H9 (cell line): ENCODE data around the gene SLA2. TPM values are rescaled to one million over a fixed set of nuclear protein-coding genes. Genes with fewer than 3 reads are reported as not detected.

Experiments
- DNase-seq: peaks from one replicate; pipeline ENCODE4 v3.0.0-alpha.2; 2017
- H2AFZ ChIP-seq: one replicate; pipeline ENCODE4 v1.6.1; 2013; ENCODE audit warnings: mild to moderate bottlenecking, low read length, control low read depth, moderate library complexity
- H2AK5ac ChIP-seq: 2 replicates; pipeline ENCODE4 v1.6.1; 2013; ENCODE audit warnings: low read length, control low read depth, mixed read lengths; ENCODE audit not compliant: insufficient read length
- H2BK120ac ChIP-seq: one replicate; pipeline ENCODE4 v1.6.1; 2013; ENCODE audit warnings: low read depth, mild to moderate bottlenecking, low read length, control low read depth, inconsistent platforms; ENCODE audit not compliant: poor library complexity, severe bottlenecking
- H2BK12ac ChIP-seq: 2 replicates; pipeline ENCODE4 v1.6.1; 2013; ENCODE audit warnings: low read length, control low read depth, mixed read lengths, low read depth; ENCODE audit not compliant: insufficient read length
- H2BK15ac ChIP-seq: 2 replicates; pipeline ENCODE4 v1.6.1; 2013; ENCODE audit warnings: low read depth, low read length, control low read depth
- H2BK20ac ChIP-seq: one replicate; pipeline ENCODE4 v1.6.1; 2013; ENCODE audit warnings: low read depth, mild to moderate bottlenecking, low read length, control low read depth, inconsistent platforms; ENCODE audit not compliant: poor library complexity, severe bottlenecking
- H2BK5ac ChIP-seq: 2 replicates; pipeline ENCODE4 v1.6.1; 2013; ENCODE audit warnings: low read length, control low read depth, mixed read lengths; ENCODE audit not compliant: insufficient read length
- H3K14ac ChIP-seq: 2 replicates; pipeline ENCODE4 v1.6.1; 2013; ENCODE audit warnings: low read length, control low read depth; ENCODE audit not compliant: insufficient read depth
- H3K18ac ChIP-seq: 2 replicates; pipeline ENCODE4 v1.6.1; 2013; ENCODE audit warnings: low read depth, mild to moderate bottlenecking, mixed read lengths, low read length, control low read depth; ENCODE audit not compliant: insufficient read length
- H3K23ac ChIP-seq: 2 replicates; pipeline ENCODE4 v1.6.1; 2013; ENCODE audit warnings: low read length, control low read depth, mixed read lengths, low read depth; ENCODE audit not compliant: insufficient read length
- H3K23me2 ChIP-seq: 2 replicates; pipeline ENCODE4 v1.6.1; 2013; ENCODE audit warnings: low read depth, mild to moderate bottlenecking, mixed read lengths, low read length, control low read depth; ENCODE audit not compliant: insufficient read length, poor library complexity, severe bottlenecking
- H3K27ac ChIP-seq: 2 replicates; pipeline ENCODE4 v1.5.1; 2013; ENCODE audit warnings: low read length, control low read depth, mixed read lengths, low read depth; ENCODE audit not compliant: insufficient read length
- H3K27me3 ChIP-seq: 2 replicates; pipeline ENCODE4 v1.6.1; 2013; ENCODE audit warnings: low read length, control low read depth, inconsistent platforms; ENCODE audit not compliant: insufficient read depth
- H3K4ac ChIP-seq: 2 replicates; pipeline ENCODE4 v1.6.1; 2013; ENCODE audit warnings: low read depth, mild to moderate bottlenecking, control low read depth, inconsistent platforms, low read length, moderate library complexity
- H3K4me1 ChIP-seq: 2 replicates; pipeline ENCODE4 v1.6.1; 2013; ENCODE audit warnings: low read length, control low read depth, inconsistent platforms; ENCODE audit not compliant: insufficient read depth
- H3K4me2 ChIP-seq: 2 replicates; pipeline ENCODE4 v1.6.1; 2013; ENCODE audit warnings: low read length, control low read depth, mixed read lengths; ENCODE audit not compliant: insufficient read length, insufficient read depth
- H3K56ac ChIP-seq: 2 replicates; pipeline ENCODE4 v1.6.1; 2013; ENCODE audit warnings: low read depth, mild to moderate bottlenecking, mixed read lengths, low read length, control low read depth; ENCODE audit not compliant: insufficient read length
- H3K79me1 ChIP-seq: 2 replicates; pipeline ENCODE4 v1.6.1; 2013; ENCODE audit warnings: low read depth, mild to moderate bottlenecking, moderate library complexity, low read length, control low read depth, inconsistent platforms; ENCODE audit not compliant: insufficient read depth, poor library complexity, severe bottlenecking
- H3K79me2 ChIP-seq: 2 replicates; pipeline ENCODE4 v1.6.1; 2013; ENCODE audit warnings: low read length, control low read depth, inconsistent platforms; ENCODE audit not compliant: insufficient read depth
- H3K9ac ChIP-seq: 2 replicates; pipeline ENCODE4 v1.6.1; 2013; ENCODE audit warnings: low read length, control low read depth, mixed read lengths; ENCODE audit not compliant: insufficient read length; ENCODE audit errors: extremely low read depth
- H3K9me3 ChIP-seq: one replicate; pipeline ENCODE4 v1.6.1; 2013; ENCODE audit warnings: low read depth, low read length, inconsistent platforms; ENCODE audit not compliant: control insufficient read depth
- H3T11ph ChIP-seq: one replicate; pipeline ENCODE4 v1.6.1; 2013; ENCODE audit warnings: mild to moderate bottlenecking, low read length, control low read depth, inconsistent platforms
- H4K20me1 ChIP-seq: one replicate; pipeline ENCODE4 v1.6.1; 2013; ENCODE audit not compliant: control insufficient read depth, insufficient read length, insufficient read depth
- H4K5ac ChIP-seq: 2 replicates; pipeline ENCODE4 v1.6.1; 2013; ENCODE audit warnings: low read depth, mild to moderate bottlenecking, mixed read lengths, low read length, control low read depth; ENCODE audit not compliant: insufficient read length
- H4K8ac ChIP-seq: replicated peaks from 2 replicates; pipeline ENCODE4 v1.6.1; 2013; ENCODE audit warnings: low read length, control low read depth, mixed read lengths, low read depth; ENCODE audit not compliant: insufficient read length
- H4K91ac ChIP-seq: 2 replicates; pipeline ENCODE4 v1.6.1; 2013; ENCODE audit warnings: low read depth, mild to moderate bottlenecking, moderate library complexity, mixed read lengths, low read length, control low read depth; ENCODE audit not compliant: insufficient read length
- H3K27ac Mint-ChIP-seq, 3 experiments: 2 replicates in 2 of 3; 3 replicates in 1 of 3; pipeline ENCODE4 v1.8.0; 2020 to 2021; ENCODE audit warnings: mixed read lengths in 3 of 3, mild to moderate bottlenecking in 1 of 3, moderate library complexity in 1 of 3
- H3K27me3 Mint-ChIP-seq: 2 replicates; pipeline ENCODE4 v1.8.0; 2021; ENCODE audit warnings: low read depth, mild to moderate bottlenecking, moderate library complexity, mixed read lengths
- H3K36me3 Mint-ChIP-seq, 3 experiments: 2 replicates in 2 of 3; 3 replicates in 1 of 3; pipeline ENCODE4 v1.8.0; 2020 to 2021; ENCODE audit warnings: low read depth in 3 of 3, mixed read lengths in 3 of 3; ENCODE audit not compliant: insufficient read depth in 1 of 3
- H3K4me1 Mint-ChIP-seq, 2 experiments: 2 replicates each; pipeline ENCODE4 v1.8.0; 2020; ENCODE audit warnings: mixed read lengths in 2 of 2
- H3K4me3 Mint-ChIP-seq, 2 experiments: 2 replicates in 1 of 2; 3 replicates in 1 of 2; pipeline ENCODE4 v1.8.0; 2020 to 2021; ENCODE audit warnings: mild to moderate bottlenecking in 2 of 2, mixed read lengths in 2 of 2, moderate library complexity in 1 of 2
- H3K9me3 Mint-ChIP-seq, 2 experiments: 2 replicates in 1 of 2; 3 replicates in 1 of 2; pipeline ENCODE4 v1.8.0; 2020; ENCODE audit warnings: mild to moderate bottlenecking in 2 of 2, mixed read lengths in 2 of 2, moderate library complexity in 1 of 2
- WGBS: extraction: QIAGEN DNeasy Blood & Tissue Kit; methylation state at CpG from one replicate; pipeline ENCODE4 v1.1.7; 2013; ENCODE audit warnings: missing lambda C conversion rate, low lambda C conversion rate, mixed read lengths; ENCODE audit not compliant: insufficient read length; ENCODE audit errors: extremely low coverage; 5-methylcytosine and 5-hydroxymethylcytosine counted together
- total RNA-seq: library from RNA; stranded (reverse); gene quantifications from 2 replicates; pipeline ENCODE4 v1.2.1, GENCODE V29; 2021
- TF ChIP-seq, protein P1 (sequence below): fragments of 200-600 bp; sonication (generic); conservative IDR thresholded peaks from 3 replicates; pipeline ENCODE4 v1.8.0; 2021; ENCODE audit warnings: antibody characterized with exemption, mild to moderate bottlenecking

SLA2 gene
- total RNA-seq, 1 experiment from 2014 or later = 0.20 TPM

DNA sequence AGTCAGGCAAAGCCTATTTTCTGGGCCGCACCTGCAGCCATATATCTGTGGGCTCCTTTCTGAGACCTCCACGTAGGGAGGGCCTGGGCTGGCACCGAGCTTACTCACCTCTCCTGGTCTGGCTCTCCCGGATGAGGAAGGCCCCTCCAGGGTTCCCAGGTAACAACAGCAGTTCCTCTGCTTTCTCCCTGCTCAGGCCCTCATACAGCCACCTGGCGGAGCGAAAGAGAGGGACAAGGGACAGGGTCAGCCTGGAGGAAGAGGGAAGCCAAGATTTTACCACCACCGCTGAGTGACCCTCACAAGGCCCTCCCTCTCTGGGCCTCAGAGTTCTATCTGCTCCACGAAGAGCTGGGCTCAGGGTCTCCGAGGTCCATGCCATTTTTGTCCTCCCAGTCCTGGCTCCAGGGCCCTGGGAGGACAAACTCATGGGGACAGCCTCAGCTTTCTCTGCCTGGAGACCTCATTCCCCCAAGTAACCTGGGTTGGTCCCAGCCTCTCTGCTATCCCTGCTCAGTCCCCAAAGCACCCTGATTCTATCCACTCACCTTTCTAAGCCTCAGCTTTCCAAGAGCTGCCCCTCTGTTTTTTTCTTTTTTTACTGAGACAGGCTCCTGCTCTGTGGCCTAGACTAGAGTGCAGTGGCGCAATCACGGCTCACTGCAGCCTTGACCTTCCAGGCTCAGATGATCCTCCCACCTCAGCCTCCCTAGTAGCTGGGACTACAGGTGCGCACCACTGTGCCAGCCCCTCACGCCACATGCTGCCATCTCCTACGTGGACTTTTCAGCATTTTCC is 13.3 kb downstream of the SLA2 start:
- no peaks in the 10 kb centered on the region; the same call in 1 of the 2 replicates for H3K4me1 ChIP-seq
- no peak overlapping the region for H4K8ac ChIP-seq
- H2BK12ac ChIP-seq = no peak overlapping the region
- Mint-ChIP-seq H3K27me3 (no peaks in the 10 kb centered on the region), H3K4me3 (no peak overlapping the region), H3K27ac (no peak overlapping the region; a peak in 2 of 7 replicates), H3K9me3 (no peaks in the 10 kb centered on the region), H3K36me3 (no peaks in the 10 kb centered on the region), H3K4me1 (peaks cover 6 to 8% of the 10 kb centered on the region in 2 experiments; a peak in 3 of 4 replicates)
- no peak overlapping the region for H3K27ac ChIP-seq
- no peaks in the 10 kb centered on the region for H3K27me3 ChIP-seq
- no peak overlapping the region for H2BK15ac ChIP-seq
- no peaks in the 10 kb centered on the region for H3K9me3 ChIP-seq
- H3K9ac ChIP-seq = no peak overlapping the region
- no peak overlapping the region for H4K91ac ChIP-seq
- TF ChIP-seq, protein P1, sequence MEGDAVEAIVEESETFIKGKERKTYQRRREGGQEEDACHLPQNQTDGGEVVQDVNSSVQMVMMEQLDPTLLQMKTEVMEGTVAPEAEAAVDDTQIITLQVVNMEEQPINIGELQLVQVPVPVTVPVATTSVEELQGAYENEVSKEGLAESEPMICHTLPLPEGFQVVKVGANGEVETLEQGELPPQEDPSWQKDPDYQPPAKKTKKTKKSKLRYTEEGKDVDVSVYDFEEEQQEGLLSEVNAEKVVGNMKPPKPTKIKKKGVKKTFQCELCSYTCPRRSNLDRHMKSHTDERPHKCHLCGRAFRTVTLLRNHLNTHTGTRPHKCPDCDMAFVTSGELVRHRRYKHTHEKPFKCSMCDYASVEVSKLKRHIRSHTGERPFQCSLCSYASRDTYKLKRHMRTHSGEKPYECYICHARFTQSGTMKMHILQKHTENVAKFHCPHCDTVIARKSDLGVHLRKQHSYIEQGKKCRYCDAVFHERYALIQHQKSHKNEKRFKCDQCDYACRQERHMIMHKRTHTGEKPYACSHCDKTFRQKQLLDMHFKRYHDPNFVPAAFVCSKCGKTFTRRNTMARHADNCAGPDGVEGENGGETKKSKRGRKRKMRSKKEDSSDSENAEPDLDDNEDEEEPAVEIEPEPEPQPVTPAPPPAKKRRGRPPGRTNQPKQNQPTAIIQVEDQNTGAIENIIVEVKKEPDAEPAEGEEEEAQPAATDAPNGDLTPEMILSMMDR = peak; percentile 66
- no peak overlapping the region for H3K56ac ChIP-seq
- no peak overlapping the region; the same call in 1 of the 2 replicates for H3K14ac ChIP-seq
- H4K20me1 ChIP-seq = no peaks in the 10 kb centered on the region
- no peak overlapping the region for H2AK5ac ChIP-seq
- H2BK5ac ChIP-seq = no peak overlapping the region
- H3K79me1 ChIP-seq = no peaks in the 10 kb centered on the region
- no peak overlapping the region for H3K4me2 ChIP-seq
- H3T11ph ChIP-seq = no peak overlapping the region
- H3K23me2 ChIP-seq = no peaks in the 10 kb centered on the region
- H2BK20ac ChIP-seq = no peak overlapping the region
- no peak overlapping the region for H3K4ac ChIP-seq
- peak; percentile 86 for DNase-seq
- H2AFZ ChIP-seq = no peak overlapping the region
- H3K79me2 ChIP-seq = no peaks in the 10 kb centered on the region
- no peak overlapping the region for H3K18ac ChIP-seq
- H4K5ac ChIP-seq = no peak overlapping the region
- H2BK120ac ChIP-seq = no peak overlapping the region
- no peak overlapping the region for H3K23ac ChIP-seq
- no CpG with 5 or more reads among the region's 14 CpGs for WGBS
